ENCODE data around the gene PCDHGB7.
A peak's percentile ranks its signal among the peaks of the same experiment; 100 is the strongest.

DNA sequence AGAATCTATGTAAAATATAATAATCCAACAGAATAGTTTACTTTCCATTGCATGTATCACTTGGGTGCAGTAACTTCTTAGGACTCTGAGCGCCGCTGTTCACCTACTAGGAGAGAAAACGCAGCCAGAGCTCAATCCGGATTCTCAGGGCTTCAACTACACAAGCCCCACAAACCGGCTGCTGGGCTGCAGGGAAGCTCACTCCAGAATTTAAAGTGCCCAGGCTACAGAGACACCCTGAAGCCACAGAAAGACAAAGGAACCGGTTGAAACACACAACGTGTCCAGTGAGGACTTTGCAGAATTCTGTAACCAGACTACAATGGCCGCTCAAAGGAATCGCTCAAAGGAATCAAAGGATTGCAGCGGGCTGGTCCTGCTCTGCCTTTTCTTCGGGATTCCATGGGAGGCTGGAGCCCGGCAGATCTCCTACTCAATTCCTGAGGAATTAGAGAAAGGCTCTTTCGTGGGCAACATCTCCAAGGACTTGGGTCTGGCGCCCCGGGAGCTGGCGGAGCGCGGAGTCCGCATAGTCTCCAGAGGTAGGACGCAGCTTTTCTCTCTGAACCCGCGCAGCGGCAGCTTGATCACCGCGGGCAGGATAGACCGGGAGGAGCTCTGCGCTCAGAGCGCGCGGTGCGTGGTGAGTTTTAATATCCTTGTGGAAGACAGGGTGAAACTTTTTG lies 4.5 kb upstream of the PCDHGB7 start, which contains the start of gene PCDHGA10:
- TF ChIP-seq, protein P1, sequence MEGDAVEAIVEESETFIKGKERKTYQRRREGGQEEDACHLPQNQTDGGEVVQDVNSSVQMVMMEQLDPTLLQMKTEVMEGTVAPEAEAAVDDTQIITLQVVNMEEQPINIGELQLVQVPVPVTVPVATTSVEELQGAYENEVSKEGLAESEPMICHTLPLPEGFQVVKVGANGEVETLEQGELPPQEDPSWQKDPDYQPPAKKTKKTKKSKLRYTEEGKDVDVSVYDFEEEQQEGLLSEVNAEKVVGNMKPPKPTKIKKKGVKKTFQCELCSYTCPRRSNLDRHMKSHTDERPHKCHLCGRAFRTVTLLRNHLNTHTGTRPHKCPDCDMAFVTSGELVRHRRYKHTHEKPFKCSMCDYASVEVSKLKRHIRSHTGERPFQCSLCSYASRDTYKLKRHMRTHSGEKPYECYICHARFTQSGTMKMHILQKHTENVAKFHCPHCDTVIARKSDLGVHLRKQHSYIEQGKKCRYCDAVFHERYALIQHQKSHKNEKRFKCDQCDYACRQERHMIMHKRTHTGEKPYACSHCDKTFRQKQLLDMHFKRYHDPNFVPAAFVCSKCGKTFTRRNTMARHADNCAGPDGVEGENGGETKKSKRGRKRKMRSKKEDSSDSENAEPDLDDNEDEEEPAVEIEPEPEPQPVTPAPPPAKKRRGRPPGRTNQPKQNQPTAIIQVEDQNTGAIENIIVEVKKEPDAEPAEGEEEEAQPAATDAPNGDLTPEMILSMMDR (IDR thresholded peaks at IDR 0.05; ENCODE audit: low read length): peak; percentile 89
- no peak for TF ChIP-seq EZH2 (IDR thresholded peaks at IDR 0.05; ENCODE audit: borderline replicate concordance, low read length)

Measured in OCI-LY1 (cell line).